Measurements from ENCODE around the gene PHB1. TPM values are rescaled to one million over a fixed set of nuclear protein-coding genes. Genes with fewer than 3 reads are reported as not detected.

PHB1 gene
- 92.4 and 139 TPM in 2 replicates for total RNA-seq

GRCh38 chr17:49414622-49415350 lies at the start of gene PHB1:
Gene PHB1 (minus strand): TSS chr17:49414882. CDS start chr17:49413264, 1,618 bp downstream.

GRCh38 chr17:49361902-49362722 lies 52.6 kb downstream of the PHB1 start, which contains the start of gene ZNF652:
Gene ZNF652 (minus strand): TSS chr17:49362250. CDS start chr17:49317725, 44,525 bp downstream.

Small RNA genes within 50 kb of the gene (small RNA-seq; reads per million reads assigned to genes)
- not detected for gene RF00019 (ENCODE audit: low replicate concordance)

Other genes starting within 250 kb of the PHB1 start
- gene GNGT2, start 204.3 kb downstream of the PHB1 start, total RNA-seq: 0.14 and 0.66 TPM in 2 replicates
- 0.66 and 3.6 TPM in 2 replicates for gene ABI3, start 204.2 kb downstream of the PHB1 start, total RNA-seq
- 0.66 and 1.3 TPM in 2 replicates for gene PHOSPHO1, start 184.1 kb downstream of the PHB1 start, total RNA-seq
- 16.5 and 16.6 TPM in 2 replicates for gene ZNF652, start 52.6 kb downstream of the PHB1 start, total RNA-seq
- gene NGFR, start 80.4 kb upstream of the PHB1 start, total RNA-seq: 0.14 TPM in 1 of 2 replicates, not detected in the other
- 0.22 and 0.57 TPM in 2 replicates for gene NXPH3, start 161.0 kb upstream of the PHB1 start, total RNA-seq